ENCODE results near the gene MAP3K19. TPM values are rescaled to one million over a fixed set of nuclear protein-coding genes. Genes with fewer than 3 reads are reported as not detected.

The MAP3K19 gene
- total RNA-seq, 1 experiment from 2014 or later, result not detected

GRCh38 chr2:135066710-135067109, 19.5 kb upstream of the MAP3K19 start:
- DNase-seq (ENCODE audit: low read depth, low spot score) (no peak), ATAC-seq (no peak)
- intact Hi-C loops (cut with micrococcal nuclease; ENCODE audit: unreplicated experiment) (no loop called here), in situ Hi-C loops (cut with HindIII; ENCODE audit: low pct_unique_long_range_greater_than_20kb, low sequenced_read_pairs) (no loop called here)
- Histone ChIP-seq H3K4me3 (ENCODE audit: low read depth in 2 of 2, low read length in 2 of 2) (no peak overlapping the region), H3K4me1 (ENCODE audit: control insufficient read depth, insufficient read depth, low read length) (no peaks in the 10 kb centered on the region), H3K9me3 (ENCODE audit: control insufficient read depth, insufficient read depth, low read depth, low read length) (peaks cover 33% of the 10 kb centered on the region; the same call in 1 of the 2 replicates), H3K27ac (ENCODE audit: low read length) (no peak overlapping the region), H3K27me3 (ENCODE audit: control insufficient read depth, insufficient read depth, low read length) (no peaks in the 10 kb centered on the region), H3K36me3 (ENCODE audit: control insufficient read depth, insufficient read depth, low read length) (peaks cover 2% of the 10 kb centered on the region; the same call in 1 of the 2 replicates)
- POLR2A ChIA-PET, result no interaction called here
- TF ChIP-seq TCF7L2 (IDR thresholded peaks at IDR 0.05; ENCODE audit: low read depth, low read length) (no peak), SIN3A (IDR thresholded peaks at IDR 0.05; ENCODE audit: borderline replicate concordance, insufficient read depth, low read depth, low read length) (no peak), CTCF (IDR thresholded peaks at IDR 0.05) (no peak), REST (IDR thresholded peaks at IDR 0.05; ENCODE audit: insufficient read depth in 1 of 2, low read depth in 2 of 2, low read length in 1 of 2) (no peak), POLR2AphosphoS5 (IDR thresholded peaks at IDR 0.05; ENCODE audit: low read depth, low read length) (no peak)
- CTCF ChIA-PET, result no interaction called here
- no TSS peak for BruUV-seq (replicated peaks)

GRCh38 chr2:135064149-135064548, 16.9 kb upstream of the MAP3K19 start:
- TF ChIP-seq POLR2AphosphoS5 (IDR thresholded peaks at IDR 0.05; ENCODE audit: low read depth, low read length) (no peak), REST (IDR thresholded peaks at IDR 0.05; ENCODE audit: insufficient read depth in 1 of 2, low read depth in 2 of 2, low read length in 1 of 2) (no peak), SIN3A (IDR thresholded peaks at IDR 0.05; ENCODE audit: borderline replicate concordance, insufficient read depth, low read depth, low read length) (no peak), TCF7L2 (IDR thresholded peaks at IDR 0.05; ENCODE audit: low read depth, low read length) (no peak), CTCF (IDR thresholded peaks at IDR 0.05) (no peak)
- H3K36me3 ChIP-seq (ENCODE audit: control insufficient read depth, insufficient read depth, low read length), result peaks cover 5% of the 10 kb centered on the region; the same call in 1 of the 2 replicates
- ChIA-PET CTCF (no interaction called here), POLR2A (no interaction called here)
- ATAC-seq (no peak), DNase-seq (ENCODE audit: low read depth, low spot score) (no peak)
- H3K27me3 ChIP-seq (ENCODE audit: control insufficient read depth, insufficient read depth, low read length), result no peaks in the 10 kb centered on the region
- BruUV-seq (replicated peaks), result no TSS peak
- peaks cover 13% of the 10 kb centered on the region; the same call in 1 of the 2 replicates for H3K9me3 ChIP-seq (ENCODE audit: control insufficient read depth, insufficient read depth, low read depth, low read length)
- in situ Hi-C loops (cut with HindIII; ENCODE audit: low pct_unique_long_range_greater_than_20kb, low sequenced_read_pairs), result no loop called here
- H3K27ac ChIP-seq (ENCODE audit: low read length), result no peak overlapping the region
- H3K4me1 ChIP-seq (ENCODE audit: control insufficient read depth, insufficient read depth, low read length), result no peaks in the 10 kb centered on the region
- intact Hi-C loops (cut with micrococcal nuclease; ENCODE audit: unreplicated experiment), result no loop called here
- no peak overlapping the region for H3K4me3 ChIP-seq (ENCODE audit: low read depth in 2 of 2, low read length in 2 of 2)

All from Panc1 (cell line).